HCT116 (cell line): ENCODE results near the gene CALCOCO1. TPM values are rescaled to one million over a fixed set of nuclear protein-coding genes. Genes with fewer than 3 reads are reported as not detected.

Experiments used
- ATAC-seq: fragments of 200-7000 bp; cut with Tn5 transposase; 2 replicates; pipeline ENCODE4 v1.9.1; 2020; ENCODE audit warnings: mild to moderate bottlenecking, moderate library complexity
- BruUV-seq: library from RNA; stranded (reverse); fragments of 400-500 nt; replicated peaks from 2 replicates; lab custom pipeline; 2021; lab: Mats Ljungman, UMichigan
- CTCF ChIA-PET: fragments of 300-600 bp; sonication (Branson Sonifier 250); formaldehyde crosslinking; loops from one replicate; lab custom pipeline; 2021; ENCODE audit warnings: antibody characterized with exemption; lab: Charles Lee
- POLR2A ChIA-PET: fragments of 300-600, 350-600 bp; sonication (Branson Sonifier 250); formaldehyde crosslinking; loops from one replicate; lab custom pipeline; 2021; ENCODE audit warnings: antibody characterized with exemption; lab: Charles Lee
- RAD21 ChIA-PET, 2 experiments: fragments of 300-600 bp; sonication (Branson Sonifier 250); formaldehyde crosslinking; loops; one replicate each; lab custom pipeline; 2023; ENCODE audit warnings: low total read pairs in 2 of 2; ENCODE audit not compliant: uncharacterized antibody in 2 of 2, unreplicated experiment in 2 of 2, low non-redundant PET in 1 of 2; lab: Charles Lee
- DNase-seq: peaks from one replicate; pipeline ENCODE4 v3.0.0-alpha.2; 2010; ENCODE audit warnings: low read depth, low spot score
- H2AFZ ChIP-seq: fragments of 200-600 bp; shearing (Covaris generic), sonication (generic); 2 replicates; pipeline ENCODE4 v1.6.1; 2017; ENCODE audit warnings: low read depth, mixed run types, mixed read lengths, antibody characterized with exemption, low read length; ENCODE audit not compliant: poor library complexity, severe bottlenecking
- H3K27ac ChIP-seq: 2 replicates; pipeline ENCODE4 v1.5.1; 2012; ENCODE audit warnings: low read depth, low read length
- H3K27me3 ChIP-seq: fragments of 200-600 bp; sonication (generic); 2 replicates; pipeline ENCODE4 v1.6.1; 2016; ENCODE audit warnings: mixed run types, low read length, mixed read lengths; ENCODE audit not compliant: insufficient read depth
- H3K36me3 ChIP-seq, 2 experiments: fragments of 200-500 bp in 1 of 2; fragments of 200-600 bp in 1 of 2; sonication (Bioruptor generic) in 1 of 2; sonication (generic) in 1 of 2; 2 replicates each; pipeline versions ENCODE4 v1.5.1 to v1.6.1; 2014 to 2016; ENCODE audit warnings: low read length in 2 of 2, inconsistent platforms in 1 of 2, mixed read lengths in 1 of 2, mixed run types in 1 of 2; ENCODE audit not compliant: insufficient read depth in 2 of 2, control insufficient read depth in 1 of 2
- H3K4me1 ChIP-seq, 2 experiments: fragments of 200-600 bp in 1 of 2; sonication (generic) in 1 of 2; 2 replicates each; pipeline versions ENCODE4 v1.5.1 to v1.6.1; 2012 to 2017; ENCODE audit warnings: low read length in 2 of 2, inconsistent platforms in 1 of 2, mild to moderate bottlenecking in 1 of 2, mixed read lengths in 1 of 2, mixed run types in 1 of 2, moderate library complexity in 1 of 2; ENCODE audit not compliant: insufficient read depth in 2 of 2, control insufficient read depth in 1 of 2
- H3K4me2 ChIP-seq: fragments of 200-600 bp; sonication (generic); 2 replicates; pipeline ENCODE4 v1.6.1; 2017; ENCODE audit warnings: mixed run types, low read length, mixed read lengths
- H3K4me3 ChIP-seq, 2 experiments: fragments of 200-600 bp in 1 of 2; sonication (generic) in 1 of 2; replicated peaks in 1 of 2; 2 replicates each; pipeline ENCODE4 v1.5.1; 2011 to 2016; ENCODE audit warnings: low read length in 2 of 2, control low read depth in 1 of 2, low read depth in 1 of 2, mild to moderate bottlenecking in 1 of 2, mixed read lengths in 1 of 2, mixed run types in 1 of 2
- H3K79me2 ChIP-seq: fragments of 200-600 bp; sonication (generic); 2 replicates; pipeline ENCODE4 v1.6.1; 2017; ENCODE audit warnings: mild to moderate bottlenecking, mixed run types, low read length, moderate library complexity, mixed read lengths; ENCODE audit not compliant: insufficient read depth
- H3K9ac ChIP-seq: fragments of 200-600 bp; sonication (generic); 2 replicates; pipeline ENCODE4 v1.6.1; 2016; ENCODE audit warnings: low read length, mixed read lengths
- H3K9me2 ChIP-seq: fragments of 200-600 bp; sonication (generic), shearing (Covaris generic); 2 replicates; pipeline ENCODE4 v1.6.1; 2017; ENCODE audit warnings: mixed run types, mild to moderate bottlenecking, moderate library complexity; ENCODE audit not compliant: insufficient read depth
- H3K9me3 ChIP-seq, 2 experiments: fragments of 200-500 bp in 1 of 2; fragments of 200-600 bp in 1 of 2; sonication (Bioruptor generic) in 1 of 2; sonication (generic) in 1 of 2; 2 replicates each; pipeline ENCODE4 v1.6.1; 2014 to 2017; ENCODE audit warnings: low read length in 2 of 2, mixed read lengths in 2 of 2, inconsistent platforms in 1 of 2, low read depth in 1 of 2, mild to moderate bottlenecking in 1 of 2, mixed run types in 1 of 2, moderate library complexity in 1 of 2; ENCODE audit not compliant: control insufficient read depth in 1 of 2, insufficient read depth in 1 of 2
- H4K20me1 ChIP-seq: fragments of 200-600 bp; sonication (generic), shearing (Covaris generic); 2 replicates; pipeline ENCODE4 v1.6.1; 2017; ENCODE audit warnings: mixed run types, mild to moderate bottlenecking, moderate library complexity; ENCODE audit not compliant: insufficient read depth
- CBX3 ChIP-seq: IDR thresholded peaks from 2 replicates; pipeline ENCODE4 v1.6.1; 2012; ENCODE audit warnings: low read depth
- CEBPB ChIP-seq: IDR thresholded peaks from 2 replicates; pipeline ENCODE4 v1.6.1; 2012; ENCODE audit warnings: low read depth
- ELF1 ChIP-seq: IDR thresholded peaks from 2 replicates; pipeline ENCODE4 v1.6.1; 2012; ENCODE audit warnings: low read depth, borderline replicate concordance
- EZH2 ChIP-seq: fragments of 200-600 bp; sonication (generic); IDR thresholded peaks from 2 replicates; pipeline ENCODE4 v1.6.1; 2017; ENCODE audit warnings: antibody characterized with exemption, mixed run types
- EZH2phosphoT487 ChIP-seq: fragments of 200-600 bp; IDR thresholded peaks from 2 replicates; pipeline ENCODE4 v1.6.1; 2018; ENCODE audit warnings: antibody characterized with exemption, borderline replicate concordance
- FOSL1 ChIP-seq: IDR thresholded peaks from 2 replicates; pipeline ENCODE4 v1.6.1; 2012; ENCODE audit warnings: low read depth
- JUND ChIP-seq: IDR thresholded peaks from 2 replicates; pipeline ENCODE4 v1.6.1; 2012
- POLR2A ChIP-seq: IDR thresholded peaks from 2 replicates; pipeline ENCODE4 v1.7.0; 2011; ENCODE audit warnings: borderline replicate concordance; ENCODE audit not compliant: insufficient read depth, insufficient read length; ENCODE audit errors: extremely low read depth
- POLR2AphosphoS5 ChIP-seq: IDR thresholded peaks from 2 replicates; pipeline ENCODE4 v1.6.1; 2011; ENCODE audit warnings: mild to moderate bottlenecking, low read depth, low read length, moderate library complexity
- SIN3A ChIP-seq: IDR thresholded peaks from 2 replicates; pipeline ENCODE4 v1.6.1; 2012; ENCODE audit warnings: low read depth
- SP1 ChIP-seq: IDR thresholded peaks from 2 replicates; pipeline ENCODE4 v1.6.1; 2012; ENCODE audit warnings: low read depth
- SRF ChIP-seq: IDR thresholded peaks from 2 replicates; pipeline ENCODE4 v1.6.1; 2012; ENCODE audit warnings: low read depth
- TCF7L2 ChIP-seq: IDR thresholded peaks from 2 replicates; pipeline ENCODE4 v1.7.0; 2011; ENCODE audit warnings: borderline replicate concordance, inconsistent platforms; ENCODE audit not compliant: insufficient read depth, insufficient read length; ENCODE audit errors: extremely low read depth
- YY1 ChIP-seq: IDR thresholded peaks from 2 replicates; pipeline ENCODE4 v1.6.1; 2011; ENCODE audit warnings: low read length, low read depth, moderate library complexity, mild to moderate bottlenecking; ENCODE audit not compliant: insufficient replicate concordance; ENCODE audit errors: extremely low read depth
- ZFX ChIP-seq: fragments of 450-650 bp; IDR thresholded peaks from 2 replicates; pipeline ENCODE4 v1.6.1; 2017
- ZNF274 ChIP-seq: fragments of 200-500 bp; sonication (Bioruptor generic); IDR thresholded peaks from 2 replicates; pipeline ENCODE4 v1.6.1; 2014; ENCODE audit warnings: mild to moderate bottlenecking, low read depth, low read length, inconsistent platforms
- intact Hi-C: fragments of 100-400 bp; cut with micrococcal nuclease; formaldehyde crosslinking; loops from 2 replicates; pipeline ENCODE4 v1.10.0; 2022
- total RNA-seq: library from RNA; stranded (reverse); gene quantifications from one replicate; pipeline ENCODE4 v1.2.1, GENCODE V29; 2021; ENCODE audit not compliant: unreplicated experiment
- TF ChIP-seq, protein P1 (sequence below): IDR thresholded peaks from 2 replicates; pipeline ENCODE4 v1.6.1; 2012; ENCODE audit warnings: low read depth
- TF ChIP-seq, protein P2 (sequence below): IDR thresholded peaks from 2 replicates; pipeline ENCODE4 v1.6.1; 2012

CALCOCO1 gene
- total RNA-seq, 1 experiment from 2014 or later = 42.6 TPM

DNA sequence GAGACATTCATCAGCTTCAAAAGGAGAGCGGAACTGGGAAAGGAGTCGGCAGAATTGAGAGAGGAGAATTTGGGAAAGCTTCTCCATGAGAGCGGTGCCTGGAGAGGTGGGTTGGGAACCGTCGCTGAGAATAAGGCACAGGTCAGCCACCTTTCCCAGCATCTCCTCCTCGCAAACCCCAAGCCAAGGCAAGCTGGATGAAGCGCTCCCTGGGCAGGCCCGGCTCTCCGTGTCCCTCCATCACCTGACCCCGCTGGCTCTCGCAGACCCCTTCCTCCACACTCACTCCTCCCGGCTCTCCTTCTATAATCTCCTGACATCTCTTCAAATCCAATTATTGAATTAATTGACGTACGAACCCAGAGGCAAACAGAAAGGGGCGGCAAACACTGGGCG lies 32.5 kb downstream of the CALCOCO1 start (continued):
- TF ChIP-seq SIN3A (no peak), EZH2phosphoT487 (no peak), CBX3 (no peak), EZH2 (no peak), JUND (no peak), SP1 (no peak), CEBPB (no peak)

DNA sequence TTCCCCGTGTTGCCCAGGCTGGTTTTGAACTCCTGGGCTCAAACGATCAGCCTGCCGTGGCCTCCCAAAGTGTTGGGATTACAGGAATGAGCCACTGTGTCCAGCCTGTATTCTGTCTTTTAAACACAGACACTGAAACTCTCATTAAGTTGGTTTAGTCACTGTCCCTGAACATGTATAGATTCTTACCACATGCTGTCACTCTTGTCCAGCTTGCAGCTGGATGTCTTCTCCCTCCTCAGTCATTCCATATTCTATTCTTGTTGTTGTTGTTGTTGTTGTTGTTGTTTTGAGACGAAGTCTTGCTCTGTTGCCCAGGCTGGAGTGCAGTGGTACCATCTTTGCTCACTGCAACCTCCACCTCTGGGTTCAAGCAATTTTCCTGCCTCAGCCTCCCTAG lies 39.1 kb downstream of the CALCOCO1 start:
- BruUV-seq = no TSS peak
- CTCF ChIA-PET = no interaction called here
- H3K4me2 ChIP-seq = no peak overlapping the region
- DNase-seq (no peak), ATAC-seq (no peak)
- TF ChIP-seq CEBPB = no peak
- RAD21 ChIA-PET = no interaction called here
- no peak overlapping the region for H3K4me3 ChIP-seq
- no peaks in the 10 kb centered on the region for H3K9me2 ChIP-seq
- H3K27me3 ChIP-seq = no peaks in the 10 kb centered on the region
- H3K9me3 ChIP-seq = no peaks in the 10 kb centered on the region
- intact Hi-C loops = no loop called here
- no peaks in the 10 kb centered on the region for H4K20me1 ChIP-seq
- H3K9ac ChIP-seq = no peak overlapping the region
- H3K4me1 ChIP-seq = no peaks in the 10 kb centered on the region
- POLR2A ChIA-PET = no interaction called here
- H3K27ac ChIP-seq = no peak overlapping the region
- H3K36me3 ChIP-seq = no peaks in the 10 kb centered on the region
- H3K79me2 ChIP-seq = no peaks in the 10 kb centered on the region
- H2AFZ ChIP-seq = no peak overlapping the region

DNA sequence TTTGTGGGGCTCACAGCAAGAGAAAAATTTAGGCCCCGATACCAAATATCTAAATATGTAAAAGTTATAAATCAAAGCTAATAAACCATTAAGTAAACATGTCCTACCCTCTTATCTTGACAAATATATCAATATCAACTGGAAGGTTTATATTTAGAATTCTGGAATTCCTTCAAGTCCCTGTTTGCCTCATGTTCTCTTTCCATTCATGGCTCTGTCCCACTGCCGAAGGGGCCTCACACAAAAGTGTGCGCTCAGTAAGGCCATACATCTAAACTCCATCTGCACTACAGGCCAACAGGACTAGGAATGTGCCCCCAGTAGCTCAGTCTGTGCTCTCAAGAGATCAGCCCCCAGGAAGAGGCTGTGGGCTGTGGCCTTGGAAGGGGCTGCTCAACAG lies 40.8 kb downstream of the CALCOCO1 start:
- Histone ChIP-seq H2AFZ (no peak overlapping the region), H3K36me3 (no peaks in the 10 kb centered on the region), H3K9me3 (no peaks in the 10 kb centered on the region), H4K20me1 (no peaks in the 10 kb centered on the region), H3K9me2 (no peaks in the 10 kb centered on the region), H3K27ac (no peak overlapping the region), H3K4me1 (no peaks in the 10 kb centered on the region), H3K79me2 (no peaks in the 10 kb centered on the region), H3K4me2 (no peak overlapping the region), H3K4me3 (no peak overlapping the region), H3K27me3 (no peaks in the 10 kb centered on the region), H3K9ac (no peak overlapping the region)
- DNase-seq = no peak
- no TSS peak for BruUV-seq
- RAD21 ChIA-PET = no interaction called here
- intact Hi-C loops = no loop called here
- CTCF ChIA-PET = interaction anchor here (2.2 to 2.3 kb wide), 2 partner anchors 11 to 60 kb away, joined by 5 to 10 read pairs; partner anchors contain the start of gene ATP5MC2
- ATAC-seq = no peak
- POLR2A ChIA-PET = no interaction called here
- TF ChIP-seq, protein P1, sequence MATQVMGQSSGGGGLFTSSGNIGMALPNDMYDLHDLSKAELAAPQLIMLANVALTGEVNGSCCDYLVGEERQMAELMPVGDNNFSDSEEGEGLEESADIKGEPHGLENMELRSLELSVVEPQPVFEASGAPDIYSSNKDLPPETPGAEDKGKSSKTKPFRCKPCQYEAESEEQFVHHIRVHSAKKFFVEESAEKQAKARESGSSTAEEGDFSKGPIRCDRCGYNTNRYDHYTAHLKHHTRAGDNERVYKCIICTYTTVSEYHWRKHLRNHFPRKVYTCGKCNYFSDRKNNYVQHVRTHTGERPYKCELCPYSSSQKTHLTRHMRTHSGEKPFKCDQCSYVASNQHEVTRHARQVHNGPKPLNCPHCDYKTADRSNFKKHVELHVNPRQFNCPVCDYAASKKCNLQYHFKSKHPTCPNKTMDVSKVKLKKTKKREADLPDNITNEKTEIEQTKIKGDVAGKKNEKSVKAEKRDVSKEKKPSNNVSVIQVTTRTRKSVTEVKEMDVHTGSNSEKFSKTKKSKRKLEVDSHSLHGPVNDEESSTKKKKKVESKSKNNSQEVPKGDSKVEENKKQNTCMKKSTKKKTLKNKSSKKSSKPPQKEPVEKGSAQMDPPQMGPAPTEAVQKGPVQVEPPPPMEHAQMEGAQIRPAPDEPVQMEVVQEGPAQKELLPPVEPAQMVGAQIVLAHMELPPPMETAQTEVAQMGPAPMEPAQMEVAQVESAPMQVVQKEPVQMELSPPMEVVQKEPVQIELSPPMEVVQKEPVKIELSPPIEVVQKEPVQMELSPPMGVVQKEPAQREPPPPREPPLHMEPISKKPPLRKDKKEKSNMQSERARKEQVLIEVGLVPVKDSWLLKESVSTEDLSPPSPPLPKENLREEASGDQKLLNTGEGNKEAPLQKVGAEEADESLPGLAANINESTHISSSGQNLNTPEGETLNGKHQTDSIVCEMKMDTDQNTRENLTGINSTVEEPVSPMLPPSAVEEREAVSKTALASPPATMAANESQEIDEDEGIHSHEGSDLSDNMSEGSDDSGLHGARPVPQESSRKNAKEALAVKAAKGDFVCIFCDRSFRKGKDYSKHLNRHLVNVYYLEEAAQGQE = no peak
- TF ChIP-seq ELF1 (no peak), YY1 (no peak), TCF7L2 (no peak), SRF (no peak), CBX3 (no peak), EZH2 (no peak), FOSL1 (no peak), CEBPB (no peak), SP1 (no peak), ZNF274 (no peak), POLR2A (no peak), POLR2AphosphoS5 (no peak), SIN3A (no peak), ZFX (no peak), EZH2phosphoT487 (no peak)
- TF ChIP-seq, protein P2, sequence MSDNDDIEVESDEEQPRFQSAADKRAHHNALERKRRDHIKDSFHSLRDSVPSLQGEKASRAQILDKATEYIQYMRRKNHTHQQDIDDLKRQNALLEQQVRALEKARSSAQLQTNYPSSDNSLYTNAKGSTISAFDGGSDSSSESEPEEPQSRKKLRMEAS = no peak
